ENCODE results near the gene TECTA.

- TF ChIP-seq CTCF (IDR thresholded peaks at IDR 0.05) (no peak), POLR2A (IDR thresholded peaks at IDR 0.05) (no peak)
These were observed 105.8 kb downstream of the TECTA start for GRCh38 chr11:121206810-121207209.
